Astrocyte (in vitro differentiated cells and primary cell): Measurements from ENCODE around the gene RIPOR3. TPM values are rescaled to one million over a fixed set of nuclear protein-coding genes. Genes with fewer than 3 reads are reported as not detected.
A peak's percentile ranks its signal among the peaks of the same experiment; 100 is the strongest.

ENCODE experiments used
- DNase-seq: peaks from one replicate; pipeline ENCODE4 v3.0.0-alpha.2; 2010; ENCODE audit warnings: low read depth
- FAIRE-seq: peaks from 2 replicates; lab custom pipeline; 2011; peaks lifted over from hg19 to GRCh38; lab: Jason Lieb, UNC
- H2AFZ ChIP-seq: 2 replicates; pipeline ENCODE4 v1.6.0; 2012; ENCODE audit warnings: low read depth, low read length, inconsistent platforms
- H3K27ac ChIP-seq: 2 replicates; pipeline ENCODE4 v1.5.1; 2011; ENCODE audit warnings: low read depth, low read length, inconsistent platforms
- H3K27me3 ChIP-seq: 2 replicates; pipeline ENCODE4 v1.6.0; 2011; ENCODE audit warnings: low read length, inconsistent platforms; ENCODE audit not compliant: insufficient read depth
- H3K36me3 ChIP-seq: 2 replicates; pipeline ENCODE4 v1.5.1; 2011; ENCODE audit warnings: low read length, inconsistent platforms; ENCODE audit not compliant: insufficient read depth
- H3K4me1 ChIP-seq: 2 replicates; pipeline ENCODE4 v1.5.1; 2011; ENCODE audit warnings: low read length, inconsistent platforms; ENCODE audit not compliant: insufficient read depth
- H3K4me2 ChIP-seq: 2 replicates; pipeline ENCODE4 v1.6.0; 2012; ENCODE audit warnings: low read length, inconsistent platforms
- H3K4me3 ChIP-seq: 2 replicates; pipeline ENCODE4 v1.5.1; 2011; ENCODE audit warnings: low read depth, mild to moderate bottlenecking, low read length, inconsistent platforms; ENCODE audit not compliant: insufficient read depth
- H3K79me2 ChIP-seq: 2 replicates; pipeline ENCODE4 v1.6.0; 2012; ENCODE audit warnings: mild to moderate bottlenecking, low read length, inconsistent platforms; ENCODE audit not compliant: insufficient read depth
- H3K9ac ChIP-seq: 2 replicates; pipeline ENCODE4 v1.6.0; 2012; ENCODE audit warnings: mild to moderate bottlenecking, low read length, inconsistent platforms
- H3K9me3 ChIP-seq: 2 replicates; pipeline ENCODE4 v1.5.1; 2012; ENCODE audit warnings: low read depth, mild to moderate bottlenecking, low read length, inconsistent platforms; ENCODE audit not compliant: insufficient read depth
- H4K20me1 ChIP-seq: 2 replicates; pipeline ENCODE4 v1.6.0; 2012; ENCODE audit warnings: low read length, inconsistent platforms; ENCODE audit not compliant: insufficient read depth
- H3K27ac Mint-ChIP-seq: one replicate; pipeline ENCODE4 v1.8.0; 2021; ENCODE audit warnings: mild to moderate bottlenecking, mixed read lengths; ENCODE audit not compliant: unreplicated experiment
- H3K27me3 Mint-ChIP-seq: one replicate; pipeline ENCODE4 v1.8.0; 2021; ENCODE audit warnings: low read depth, mixed read lengths; ENCODE audit not compliant: unreplicated experiment
- H3K36me3 Mint-ChIP-seq: one replicate; pipeline ENCODE4 v1.8.0; 2021; ENCODE audit warnings: low read depth, mixed read lengths; ENCODE audit not compliant: unreplicated experiment
- H3K4me1 Mint-ChIP-seq: one replicate; pipeline ENCODE4 v1.8.0; 2021; ENCODE audit warnings: low read depth, mixed read lengths; ENCODE audit not compliant: unreplicated experiment
- H3K4me3 Mint-ChIP-seq: one replicate; pipeline ENCODE4 v1.8.0; 2021; ENCODE audit warnings: mild to moderate bottlenecking, moderate library complexity, mixed read lengths; ENCODE audit not compliant: unreplicated experiment
- H3K9me3 Mint-ChIP-seq: one replicate; pipeline ENCODE4 v1.8.0; 2021; ENCODE audit warnings: mild to moderate bottlenecking, mixed read lengths; ENCODE audit not compliant: unreplicated experiment
- CTCF ChIP-seq: IDR thresholded peaks from 2 replicates; pipeline ENCODE4 v1.5.1; 2011; ENCODE audit warnings: low read depth, mild to moderate bottlenecking, inconsistent platforms, low read length, moderate library complexity; ENCODE audit not compliant: insufficient read depth
- EZH2 ChIP-seq: IDR thresholded peaks from 2 replicates; pipeline ENCODE4 v1.6.1; 2012; ENCODE audit warnings: mild to moderate bottlenecking, low read length, inconsistent platforms; ENCODE audit not compliant: insufficient read depth
- total RNA-seq: library from RNA; stranded (reverse); gene quantifications from 2 replicates; pipeline ENCODE4 v1.2.1, GENCODE V29; 2021

RIPOR3 gene
- total RNA-seq, 1 donor from 2014 or later: 0.39 TPM

GRCh38 chr20:50580842-50581544 is 110.3 kb downstream of the RIPOR3 start:
- Mint-ChIP-seq H3K27ac (no peak overlapping the region), H3K4me3 (no peak overlapping the region), H3K36me3 (peaks cover 16% of the 10 kb centered on the region), H3K27me3 (no peaks in the 10 kb centered on the region), H3K9me3 (no peaks in the 10 kb centered on the region), H3K4me1 (no peaks in the 10 kb centered on the region)
- Histone ChIP-seq H3K9ac (no peak overlapping the region), H3K79me2 (peaks cover 8% of the 10 kb centered on the region), H3K9me3 (no peaks in the 10 kb centered on the region), H3K4me2 (no peak overlapping the region), H2AFZ (no peak overlapping the region), H3K27me3 (no peaks in the 10 kb centered on the region), H3K4me3 (no peak overlapping the region), H3K4me1 (no peaks in the 10 kb centered on the region), H3K27ac (no peak overlapping the region), H3K36me3 (peaks cover 70% of the 10 kb centered on the region), H4K20me1 (peaks cover 57% of the 10 kb centered on the region)
- TF ChIP-seq EZH2: no peak
- FAIRE-seq (no peak), DNase-seq (no peak)

- Histone ChIP-seq H3K4me2 (no peak overlapping the region), H3K36me3 (peaks cover 67% of the 10 kb centered on the region), H3K4me3 (no peak overlapping the region), H3K27me3 (no peaks in the 10 kb centered on the region), H3K9ac (no peak overlapping the region), H2AFZ (no peak overlapping the region), H3K9me3 (no peaks in the 10 kb centered on the region), H3K4me1 (no peaks in the 10 kb centered on the region), H3K27ac (no peak overlapping the region), H4K20me1 (peaks cover 57% of the 10 kb centered on the region), H3K79me2 (peaks cover 8% of the 10 kb centered on the region)
- H3K4me1 Mint-ChIP-seq: no peaks in the 10 kb centered on the region
- H3K27me3 Mint-ChIP-seq: no peaks in the 10 kb centered on the region
- peaks cover 18% of the 10 kb centered on the region for H3K36me3 Mint-ChIP-seq
- H3K4me3 Mint-ChIP-seq: no peak overlapping the region
- DNase-seq (no peak), FAIRE-seq (no peak)
- TF ChIP-seq CTCF (peak; percentile 68), EZH2 (no peak)
- H3K9me3 Mint-ChIP-seq: no peaks in the 10 kb centered on the region
- H3K27ac Mint-ChIP-seq: no peak overlapping the region
Measured at GRCh38 chr20:50580016-50580747, 111.2 kb downstream of the RIPOR3 start.

- H3K27me3 ChIP-seq: no peaks in the 10 kb centered on the region
- no peak overlapping the region for H3K4me3 ChIP-seq
- Mint-ChIP-seq H3K4me1 (no peaks in the 10 kb centered on the region), H3K4me3 (no peak overlapping the region), H3K9me3 (no peaks in the 10 kb centered on the region), H3K27me3 (no peaks in the 10 kb centered on the region), H3K27ac (no peak overlapping the region), H3K36me3 (peaks cover 23% of the 10 kb centered on the region)
- H3K9ac ChIP-seq: no peak overlapping the region
- no peaks in the 10 kb centered on the region for H3K9me3 ChIP-seq
- FAIRE-seq (no peak), DNase-seq (no peak)
- H3K4me2 ChIP-seq: no peak overlapping the region
- H3K36me3 ChIP-seq: peaks cover 67% of the 10 kb centered on the region
- no peak overlapping the region for H3K27ac ChIP-seq
- no peak for TF ChIP-seq EZH2
- TF ChIP-seq CTCF: no peak
- no peak overlapping the region for H2AFZ ChIP-seq
- peaks cover 58% of the 10 kb centered on the region for H4K20me1 ChIP-seq
- peaks cover 8% of the 10 kb centered on the region for H3K79me2 ChIP-seq
- no peaks in the 10 kb centered on the region for H3K4me1 ChIP-seq
Measured at GRCh38 chr20:50579511-50579910, 111.8 kb downstream of the RIPOR3 start.
